Inflammatory macrophage treated with lipopolysaccharide for 1 hour (primary cell): ENCODE measurements around the gene STIM2.
"Not testable (repeated sequence)": the region's sequence is repeated elsewhere in the genome, so short reads cannot be mapped to it uniquely, and the experiment has no call there.

Source experiments
- DNase-seq, 2 donors: peaks; one replicate each; pipeline ENCODE4 v3.0.0-alpha.2; 2020 to 2022

Gene STIM2

DNA sequence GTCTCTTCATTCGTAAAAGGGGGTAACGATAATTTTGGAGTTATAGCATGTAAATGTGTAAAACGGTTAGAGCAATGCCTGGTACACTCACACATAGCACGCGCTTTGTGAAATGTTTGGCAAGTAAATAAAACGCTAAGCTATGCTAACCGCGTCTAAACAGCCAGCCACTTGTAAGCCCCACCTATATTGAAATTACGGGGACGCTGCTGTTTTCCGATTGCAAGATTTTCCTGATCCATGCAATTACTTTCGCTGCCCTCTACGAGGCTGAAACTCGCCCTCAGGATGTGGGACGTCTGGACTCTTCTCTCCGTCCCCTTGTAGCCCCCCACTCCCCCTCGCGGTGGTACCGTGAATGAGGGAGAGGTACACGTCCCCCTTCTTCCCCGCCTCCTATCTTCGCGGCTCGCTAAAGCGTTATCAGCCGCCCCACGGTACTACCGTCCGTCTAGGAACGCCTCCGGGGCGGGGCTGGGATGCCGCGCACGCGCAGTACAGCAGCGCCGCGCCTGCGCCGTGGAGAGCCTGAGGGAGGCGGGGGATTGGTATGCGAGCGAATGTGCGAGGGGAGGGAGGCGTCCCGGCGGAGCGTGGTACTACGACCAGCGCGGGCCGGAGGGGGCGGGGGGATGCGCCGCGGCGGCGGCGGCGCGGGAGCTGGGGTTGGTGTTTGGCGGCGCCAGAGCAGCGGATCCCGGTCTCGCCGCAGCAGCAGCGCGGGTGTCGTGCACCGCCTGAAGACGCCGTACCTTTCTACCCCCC, at the start of gene STIM2:
Gene STIM2, plus strand, starts transcription at position 685 of the 765 bp plus-strand sequence.
- DNase-seq = peak; percentile 94 to 98

DNA sequence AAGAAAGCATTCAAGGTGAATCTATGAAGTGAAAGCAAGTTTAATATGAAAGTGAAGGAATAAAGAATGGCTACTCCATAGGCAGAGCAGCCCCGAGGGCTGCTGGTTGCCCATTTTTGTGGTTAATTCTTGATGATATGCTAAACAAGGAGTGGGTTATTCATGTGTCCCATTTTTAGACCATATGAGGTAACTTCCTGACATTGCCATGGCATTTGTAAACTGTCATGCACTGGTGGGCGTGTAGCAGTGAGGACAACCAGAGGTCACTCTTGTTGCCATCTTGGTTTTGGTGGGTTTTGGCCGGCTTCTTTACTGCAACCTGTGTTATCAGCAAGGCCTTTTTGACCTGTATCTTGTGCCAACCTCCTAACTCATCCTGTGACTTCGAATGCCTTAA, 49.1 kb upstream of the STIM2 start:
- peak in 1 of 2 donors; percentile 40 for DNase-seq

DNA sequence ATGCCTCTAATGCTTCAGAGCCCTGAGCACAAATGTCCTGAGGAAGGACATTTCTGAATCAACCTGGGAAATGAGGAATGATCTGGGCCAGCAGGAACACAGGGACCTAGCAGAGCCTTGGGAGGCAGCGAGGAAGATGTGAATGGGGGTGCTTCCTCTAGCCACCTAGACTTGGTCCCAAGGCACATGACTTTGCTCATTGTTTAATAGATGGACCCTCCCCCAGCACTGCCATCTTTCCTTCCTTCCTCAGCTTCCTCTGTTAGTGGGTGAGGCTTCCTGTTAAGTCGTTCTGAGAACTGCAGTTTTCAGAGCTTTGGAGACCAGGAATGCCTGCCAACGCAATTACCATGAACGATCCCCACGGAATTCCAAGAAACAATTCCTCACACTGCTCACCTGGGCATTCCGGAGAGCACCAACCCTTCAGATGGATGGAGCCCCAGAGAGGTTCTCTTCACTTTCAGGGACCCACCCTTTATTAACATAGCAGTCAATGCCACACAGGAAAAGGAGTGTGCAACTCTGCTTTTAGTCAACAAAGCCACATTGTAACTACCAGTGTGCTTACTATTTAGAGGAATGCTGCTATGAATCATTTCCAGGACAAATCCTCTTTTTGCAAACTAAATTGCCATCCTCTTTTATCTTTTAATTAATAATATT, 48.5 kb upstream of the STIM2 start:
- no peak for DNase-seq

DNA sequence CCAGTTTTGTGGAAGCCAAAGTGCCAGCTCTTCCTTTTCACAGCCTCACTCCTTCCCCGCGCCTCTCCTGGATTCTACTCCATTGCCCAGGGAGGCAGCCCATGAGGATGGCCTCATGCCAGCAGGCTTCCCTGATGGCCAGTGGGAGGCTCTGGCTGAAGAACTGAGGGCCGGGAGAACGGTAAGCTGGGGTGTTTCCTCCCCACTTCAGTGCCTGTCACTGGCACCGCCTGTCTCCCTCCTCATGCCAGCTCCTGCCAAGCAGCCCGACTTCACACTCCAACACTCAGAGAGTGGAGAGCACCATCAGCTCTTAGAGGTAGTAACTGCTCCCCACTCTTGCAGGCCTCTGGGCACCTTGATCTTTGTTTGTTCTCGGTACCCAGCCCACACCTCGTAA, 46.9 kb upstream of the STIM2 start:
- DNase-seq = no peak

- DNase-seq = no peak
Measured at GRCh38 chr4:26815199-26815598, 45.4 kb upstream of the STIM2 start.

- DNase-seq = no peak
Measured at GRCh38 chr4:26815706-26816105, 44.9 kb upstream of the STIM2 start.

DNA sequence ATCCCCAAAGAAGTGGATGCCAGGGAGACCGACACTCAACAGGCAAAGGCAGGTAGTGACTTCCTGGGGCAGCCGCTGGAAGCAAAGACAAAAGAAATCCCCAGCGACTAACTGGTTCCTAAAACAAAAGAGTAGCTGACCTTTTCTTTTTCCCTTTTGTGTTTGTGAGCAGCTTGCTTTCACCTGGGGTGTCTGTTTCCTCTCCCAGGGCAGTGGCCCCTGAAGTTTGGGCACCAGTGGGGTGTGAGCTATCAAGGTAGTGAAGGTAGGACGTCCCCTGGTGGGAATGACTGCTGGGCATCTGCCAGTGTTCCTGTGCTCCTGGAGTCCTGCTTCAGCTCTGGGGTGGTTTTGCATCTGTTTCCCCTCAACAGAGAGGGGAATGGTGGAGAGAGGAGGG, 41.6 kb upstream of the STIM2 start:
- DNase-seq = no peak

GRCh38 chr4:26819478-26820095, 41.1 kb upstream of the STIM2 start:
- DNase-seq = no peak

GRCh38 chr4:26820346-26820745, 40.3 kb upstream of the STIM2 start:
- no peak for DNase-seq

GRCh38 chr4:26821031-26821430, 39.6 kb upstream of the STIM2 start:
- no peak for DNase-seq

DNA sequence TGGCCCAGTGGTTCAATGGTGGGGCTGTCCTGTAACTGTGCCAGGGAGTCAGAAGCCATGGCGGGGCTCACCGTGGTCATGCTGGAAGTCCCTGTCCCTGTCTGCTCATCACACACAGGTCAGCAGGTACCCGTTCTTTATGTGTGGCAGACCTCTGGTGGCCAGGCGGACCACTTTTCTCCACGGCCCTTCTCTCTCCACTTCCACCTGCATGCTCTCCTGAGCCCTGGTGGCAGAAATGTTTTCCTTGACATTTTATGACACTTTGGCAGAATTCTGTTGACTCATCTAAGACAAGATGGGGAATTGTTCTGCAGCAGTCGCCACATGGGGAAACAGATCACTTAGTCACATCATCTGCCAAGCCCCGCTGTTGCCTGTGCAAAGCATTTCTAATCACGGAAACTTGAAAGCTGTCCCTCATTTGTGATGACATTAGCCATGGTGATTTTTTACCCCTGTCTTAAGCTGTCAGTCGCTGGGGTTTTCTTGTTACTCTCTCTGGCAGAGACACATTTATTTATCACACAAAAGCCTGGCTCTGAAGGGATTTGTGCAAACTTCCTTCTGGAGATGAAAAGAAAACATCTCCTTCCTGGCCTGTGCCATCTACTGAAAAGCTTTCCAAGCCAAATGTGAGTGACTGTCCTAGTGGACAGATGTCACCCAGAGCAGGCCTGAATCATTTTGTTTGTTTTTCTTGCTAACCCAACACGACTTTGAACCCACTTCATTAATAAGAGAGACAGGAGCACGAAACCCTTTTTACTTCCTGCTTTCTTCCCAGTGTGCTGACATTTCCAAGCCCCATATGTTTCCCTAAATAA, 38.8 kb upstream of the STIM2 start:
- DNase-seq = peak; percentile 74 to 76

- DNase-seq = peak; percentile 58 to 65
Measured at GRCh38 chr4:26822546-26822945, 38.1 kb upstream of the STIM2 start.

DNA sequence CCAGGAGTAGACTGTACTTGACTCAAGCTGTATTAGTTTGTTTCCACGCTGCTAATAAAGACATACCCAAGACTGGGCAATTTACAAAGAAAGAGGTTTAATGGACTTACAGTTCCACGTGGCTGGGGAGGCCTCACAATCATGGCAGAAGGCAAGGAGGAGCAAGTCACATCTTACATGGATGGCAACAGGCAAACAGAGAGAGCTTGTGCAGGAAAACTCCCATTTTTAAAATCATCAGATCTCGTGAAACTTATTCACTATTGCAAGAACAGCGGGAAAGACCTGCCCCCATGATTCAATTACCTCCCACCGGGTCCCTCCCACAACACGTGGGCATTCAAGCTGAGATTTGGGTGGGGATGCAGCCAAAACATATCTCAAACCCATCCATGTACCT, 37.7 kb upstream of the STIM2 start:
- DNase-seq = not testable (repeated sequence)

DNA sequence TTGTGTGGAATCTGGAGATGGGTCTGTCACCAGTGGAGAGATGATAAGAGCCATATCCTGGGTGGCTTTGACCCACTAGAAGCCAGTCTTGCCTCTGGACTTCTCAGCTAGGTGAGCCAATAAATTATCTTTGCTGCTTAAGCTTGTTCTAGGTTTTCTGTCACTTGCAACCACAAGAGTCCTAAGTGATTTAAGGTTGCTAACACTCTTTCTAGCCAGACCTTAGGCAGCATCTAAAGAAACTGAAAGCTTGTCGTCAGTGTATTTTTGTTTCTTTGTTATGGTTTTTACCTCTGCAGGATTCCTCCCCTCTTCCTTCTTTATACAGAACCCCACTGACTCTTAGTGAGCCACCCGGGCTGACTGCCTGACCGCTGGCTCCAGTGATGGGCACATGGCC, 37.1 kb upstream of the STIM2 start:
- no peak for DNase-seq

- DNase-seq = no peak
Measured at GRCh38 chr4:26824667-26825066, 36.0 kb upstream of the STIM2 start.

DNA sequence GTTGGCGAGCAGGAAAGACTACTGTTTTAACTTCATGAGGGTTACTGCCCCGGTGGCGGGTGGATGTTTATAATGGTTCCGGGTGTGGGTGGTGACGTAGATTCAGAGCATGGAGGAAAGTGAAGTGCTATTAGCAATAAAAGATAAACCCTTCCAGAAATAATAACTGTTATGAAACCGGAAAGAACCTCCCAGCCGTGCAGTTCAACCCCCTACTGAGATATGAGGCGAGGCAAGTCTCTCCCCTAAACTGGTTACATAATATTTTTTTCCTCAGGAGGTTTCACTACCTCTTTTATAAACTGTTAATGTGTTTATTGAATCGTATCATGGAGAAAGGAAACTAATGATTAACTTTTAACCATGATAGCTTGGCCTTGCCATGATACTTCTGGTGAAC, 33.9 kb upstream of the STIM2 start:
- DNase-seq = peak; percentile 86 to 89

DNA sequence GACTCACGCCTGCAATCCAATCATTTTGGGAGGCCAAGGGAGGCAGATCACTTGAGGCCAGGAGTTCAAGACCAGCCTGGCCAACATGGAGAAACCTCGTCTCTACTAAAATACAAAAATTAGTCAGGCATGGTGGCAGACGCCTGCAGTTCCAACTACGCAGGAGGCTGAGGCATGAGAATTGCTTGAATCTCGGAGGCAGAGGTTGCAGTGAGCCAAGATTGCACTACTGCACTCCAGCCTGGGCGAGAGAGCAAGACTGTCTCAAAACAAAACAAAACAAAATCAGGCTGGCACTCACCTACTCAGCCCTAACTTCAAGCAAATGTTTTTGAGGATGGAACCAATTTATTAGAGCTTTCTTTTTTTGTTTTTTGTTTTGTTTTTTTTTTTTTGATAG, 33.3 kb upstream of the STIM2 start:
- DNase-seq = not testable (repeated sequence)

- no peak for DNase-seq
Measured at GRCh38 chr4:26827798-26828197, 32.8 kb upstream of the STIM2 start.

GRCh38 chr4:26829018-26829417, 31.6 kb upstream of the STIM2 start:
- DNase-seq = no peak

GRCh38 chr4:26830033-26830432, 30.6 kb upstream of the STIM2 start:
- DNase-seq = no peak

GRCh38 chr4:26830701-26831100, 29.9 kb upstream of the STIM2 start:
- no peak for DNase-seq

DNA sequence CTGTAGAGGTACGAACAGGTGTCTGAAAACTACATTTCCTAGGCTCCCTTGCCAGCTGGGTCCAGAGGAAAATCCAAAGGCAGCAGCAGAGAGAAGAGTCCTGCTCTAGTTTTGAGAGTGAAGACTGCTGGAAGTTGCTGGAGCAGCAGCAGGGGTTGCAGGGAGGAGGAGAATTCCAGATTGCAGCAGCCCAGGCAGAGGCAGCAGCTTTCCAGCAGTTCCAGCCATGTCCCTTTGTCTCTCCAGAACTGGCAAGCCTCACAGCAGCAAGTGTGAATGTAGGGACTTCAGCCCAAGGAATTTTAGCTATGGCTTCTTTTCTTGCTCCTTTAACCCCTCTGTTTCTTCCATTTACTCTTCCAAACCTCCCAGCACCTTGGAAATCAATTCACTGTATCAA, 24.1 kb upstream of the STIM2 start:
- DNase-seq = no peak
